SK-N-SH (cell line): Measurements from ENCODE around the gene IQUB. TPM values are rescaled to one million over a fixed set of nuclear protein-coding genes. Genes with fewer than 3 reads are reported as not detected.

Experiments
- CTCF ChIA-PET: fragments of 300-600, 350-600 bp; formaldehyde crosslinking; extraction: SDS; loops from one replicate; lab custom pipeline; 2021; lab: Yijun Ruan, JAX
- POLR2A ChIA-PET: fragments of 350-600 bp; sonication (Branson Sonifier 250); formaldehyde crosslinking; extraction: SDS; loops from one replicate; lab custom pipeline; 2020; ENCODE audit warnings: antibody characterized with exemption, inconsistent platforms; lab: Yijun Ruan, JAX
- DNase-seq: peaks from one replicate; pipeline ENCODE4 v3.0.0; 2012
- H2AFZ ChIP-seq: fragments of 200-600 bp; sonication (generic); 2 replicates; pipeline ENCODE4 v1.8.1; 2016; ENCODE audit warnings: antibody characterized with exemption, mild to moderate bottlenecking, low read depth
- H3F3A ChIP-seq: fragments of 200-600 bp; sonication (generic); replicated peaks from 2 replicates; pipeline ENCODE3; 2016; ENCODE audit warnings: antibody characterized with exemption, mild to moderate bottlenecking; ENCODE audit not compliant: insufficient read depth
- H3K27ac ChIP-seq, 2 experiments: fragments of 200-500 bp in 1 of 2; fragments of 200-600 bp in 1 of 2; sonication (Bioruptor generic) in 1 of 2; sonication (generic), shearing (Covaris generic) in 1 of 2; 2 replicates each; pipeline versions ENCODE4 v1.5.1 to v1.6.1; 2014 to 2016; ENCODE audit warnings: low read depth in 2 of 2, inconsistent platforms in 1 of 2, low read length in 1 of 2, mild to moderate bottlenecking in 1 of 2, mixed read lengths in 1 of 2
- H3K27me3 ChIP-seq: fragments of 200-600 bp; sonication (generic), shearing (Covaris generic); 2 replicates; pipeline ENCODE4 v1.6.1; 2016; ENCODE audit warnings: mixed run types; ENCODE audit not compliant: insufficient read depth
- H3K36me3 ChIP-seq, 2 experiments: fragments of 200-500 bp in 1 of 2; fragments of 200-600 bp in 1 of 2; sonication (Bioruptor generic) in 1 of 2; sonication (generic) in 1 of 2; replicated peaks in 1 of 2; 2 replicates each; pipeline versions ENCODE3 to v1.5.1; 2014 to 2016; ENCODE audit warnings: low read length in 1 of 2, mild to moderate bottlenecking in 1 of 2; ENCODE audit not compliant: insufficient read depth in 2 of 2, control insufficient read depth in 1 of 2
- H3K4me1 ChIP-seq, 2 experiments: fragments of 200-500 bp in 1 of 2; fragments of 200-600 bp in 1 of 2; sonication (Bioruptor generic) in 1 of 2; sonication (generic), shearing (Covaris generic) in 1 of 2; 2 replicates each; pipeline versions ENCODE4 v1.5.1 to v1.6.1; 2014 to 2016; ENCODE audit warnings: low read depth in 1 of 2, low read length in 1 of 2, mixed run types in 1 of 2; ENCODE audit not compliant: insufficient read depth in 2 of 2, control insufficient read depth in 1 of 2
- H3K4me2 ChIP-seq: fragments of 200-600 bp; sonication (generic), shearing (Covaris generic); 2 replicates; pipeline ENCODE4 v1.6.1; 2017; ENCODE audit warnings: mixed run types
- H3K4me3 ChIP-seq, 2 experiments: fragments of 200-500 bp in 1 of 2; fragments of 200-600 bp in 1 of 2; sonication (Bioruptor generic) in 1 of 2; sonication (generic), shearing (Covaris generic) in 1 of 2; 2 replicates each; pipeline versions ENCODE4 v1.5.1 to v1.8.1; 2014 to 2016; ENCODE audit warnings: low read depth in 2 of 2, inconsistent platforms in 1 of 2, low read length in 1 of 2, mild to moderate bottlenecking in 1 of 2, mixed read lengths in 1 of 2, moderate library complexity in 1 of 2
- H3K79me2 ChIP-seq: fragments of 200-600 bp; sonication (generic); 2 replicates; pipeline ENCODE4 v1.8.1; 2017; ENCODE audit warnings: mild to moderate bottlenecking; ENCODE audit not compliant: insufficient read depth
- H3K9ac ChIP-seq: fragments of 200-600 bp; sonication (generic); 2 replicates; pipeline ENCODE4 v1.6.1; 2017; ENCODE audit warnings: mixed run types
- H3K9me2 ChIP-seq: fragments of 200-600 bp; sonication (generic); 2 replicates; pipeline ENCODE4 v1.6.1; 2017; ENCODE audit warnings: mixed run types
- H3K9me3 ChIP-seq: fragments of 200-600 bp; sonication (generic); 2 replicates; pipeline ENCODE4 v1.6.1; 2017; ENCODE audit warnings: mixed run types, mild to moderate bottlenecking, moderate library complexity
- H4K20me1 ChIP-seq: fragments of 200-600 bp; sonication (generic); 2 replicates; pipeline ENCODE4 v1.6.1; 2017; ENCODE audit warnings: mild to moderate bottlenecking, mixed run types; ENCODE audit not compliant: insufficient read depth
- CHD2 ChIP-seq: fragments of 150-350 bp; IDR thresholded peaks from 2 replicates; pipeline ENCODE4 v1.6.1; 2018; ENCODE audit warnings: low read length; ENCODE audit not compliant: partially characterized antibody
- EP300 ChIP-seq, 2 experiments: IDR thresholded peaks; 2 replicates each; pipeline versions ENCODE4 v1.4.0 to v1.6.1; 2012; ENCODE audit warnings: borderline replicate concordance in 1 of 2, low read depth in 1 of 2, low read length in 1 of 2
- FOXJ3 ChIP-seq: sonication (generic); formaldehyde crosslinking; IDR thresholded peaks from 2 replicates; pipeline ENCODE4 v1.5.1; 2020; ENCODE audit warnings: mild to moderate bottlenecking, missing genetic modification reagents
- JUND ChIP-seq: IDR thresholded peaks from 2 replicates; pipeline ENCODE4 v1.4.0; 2012
- MEF2A ChIP-seq: IDR thresholded peaks from 2 replicates; pipeline ENCODE4 v1.4.0; 2012; ENCODE audit warnings: low read depth, borderline replicate concordance
- MXI1 ChIP-seq: IDR thresholded peaks from 2 replicates; pipeline ENCODE4 v1.6.1; 2012; ENCODE audit warnings: mild to moderate bottlenecking, low read depth, low read length, improper control_type of control experiment
- REST ChIP-seq: IDR thresholded peaks from 2 replicates; pipeline ENCODE4 v1.6.1; 2012; ENCODE audit warnings: mild to moderate bottlenecking, low read depth, low read length, moderate library complexity
- RFX5 ChIP-seq: IDR thresholded peaks from 2 replicates; pipeline ENCODE4 v1.6.1; 2012; ENCODE audit warnings: mild to moderate bottlenecking, improper control_type of control experiment, low read length
- RXRA ChIP-seq: IDR thresholded peaks from 2 replicates; pipeline ENCODE4 v1.4.0; 2012; ENCODE audit warnings: low read depth, mild to moderate bottlenecking, borderline replicate concordance
- TEAD4 ChIP-seq: IDR thresholded peaks from 2 replicates; pipeline ENCODE4 v1.4.0; 2012; ENCODE audit warnings: mild to moderate bottlenecking, borderline replicate concordance; ENCODE audit not compliant: insufficient read depth
- YY1 ChIP-seq: IDR thresholded peaks from 2 replicates; pipeline ENCODE4 v1.4.0; 2012; ENCODE audit warnings: low read depth, mild to moderate bottlenecking
- WGBS: methylation state at CpG from one replicate; pipeline ENCODE4 v1.1.6; 2017; ENCODE audit warnings: low lambda C conversion rate; 5-methylcytosine and 5-hydroxymethylcytosine counted together
- polyA plus RNA-seq, 3 experiments: library from polyadenylated mRNA; depleted of rRNA; stranded (reverse); fragments of >200 nt; gene quantifications; 2 replicates each; pipeline ENCODE4 v1.2.3, GENCODE V29; 2012
- TF ChIP-seq, protein P1 (sequence below): fragments of 150-350 bp; IDR thresholded peaks from 2 replicates; pipeline ENCODE4 v1.6.1; 2016; ENCODE audit warnings: mild to moderate bottlenecking, low read depth, low read length
- TF ChIP-seq, protein P2 (sequence below): IDR thresholded peaks from 2 replicates; pipeline ENCODE4 v1.4.0; 2012; ENCODE audit warnings: low read depth

Gene IQUB
- polyA plus RNA-seq, 1 of the 3 experiments (the other 2 are of a cell fraction), result 0.10 TPM

DNA sequence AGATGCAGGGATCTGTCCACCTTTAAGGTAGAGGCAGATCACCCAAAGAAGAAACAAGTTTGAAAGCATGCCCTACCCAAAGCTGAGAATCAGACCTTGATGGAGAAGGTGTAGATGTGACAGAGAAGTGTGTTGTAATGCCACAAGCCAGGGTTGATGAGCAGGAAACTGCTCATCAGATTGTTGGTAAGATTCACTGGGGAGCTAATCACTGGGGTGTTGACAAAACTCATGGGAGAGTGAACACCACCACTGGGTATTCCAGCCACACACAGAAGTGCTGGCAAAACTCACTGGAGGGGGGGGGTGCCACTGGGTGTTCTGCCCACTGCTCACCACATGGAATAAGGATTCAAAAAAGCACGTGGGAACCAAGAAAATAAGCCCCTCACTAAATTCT is 95.2 kb downstream of the IQUB start:
- CTCF ChIA-PET, result interaction anchor here (0.8 kb wide), 1 partner anchor 16 kb away, joined by 3 read pairs; no protein-coding TSS in a partner anchor
- TF ChIP-seq RFX5, result no peak
- no peak for TF ChIP-seq EP300 (IDR thresholded peaks at IDR 0.05; ENCODE audit: borderline replicate concordance in 1 of 2, low read depth in 1 of 2, low read length in 1 of 2)

GRCh38 chr7:123437447-123437995 is 96.9 kb downstream of the IQUB start:
- no peaks in the 10 kb centered on the region for H3K27me3 ChIP-seq
- H2AFZ ChIP-seq, result no peak overlapping the region; the same call in 1 of the 2 replicates
- no peak overlapping the region for H3K4me2 ChIP-seq
- H3K9me3 ChIP-seq, result no peaks in the 10 kb centered on the region
- POLR2A ChIA-PET, result no interaction called here
- peaks cover 0 to 8% of the 10 kb centered on the region in 2 experiments; a peak in 2 of 4 replicates for H3K4me1 ChIP-seq
- no peak overlapping the region for H3K9ac ChIP-seq
- no peak overlapping the region for H3K27ac ChIP-seq
- CTCF ChIA-PET, result interaction anchor here (0.8 kb wide), 1 partner anchor 18 kb away, joined by 4 read pairs; no protein-coding TSS in a partner anchor
- no peaks in the 10 kb centered on the region for H3F3A ChIP-seq
- no peaks in the 10 kb centered on the region for H3K79me2 ChIP-seq
- no peak for TF ChIP-seq RXRA
- TF ChIP-seq MXI1, result no peak
- TF ChIP-seq, protein P1, sequence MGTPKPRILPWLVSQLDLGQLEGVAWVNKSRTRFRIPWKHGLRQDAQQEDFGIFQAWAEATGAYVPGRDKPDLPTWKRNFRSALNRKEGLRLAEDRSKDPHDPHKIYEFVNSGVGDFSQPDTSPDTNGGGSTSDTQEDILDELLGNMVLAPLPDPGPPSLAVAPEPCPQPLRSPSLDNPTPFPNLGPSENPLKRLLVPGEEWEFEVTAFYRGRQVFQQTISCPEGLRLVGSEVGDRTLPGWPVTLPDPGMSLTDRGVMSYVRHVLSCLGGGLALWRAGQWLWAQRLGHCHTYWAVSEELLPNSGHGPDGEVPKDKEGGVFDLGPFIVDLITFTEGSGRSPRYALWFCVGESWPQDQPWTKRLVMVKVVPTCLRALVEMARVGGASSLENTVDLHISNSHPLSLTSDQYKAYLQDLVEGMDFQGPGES, result no peak
- no peak for TF ChIP-seq TEAD4
- TF ChIP-seq REST, result no peak
- TF ChIP-seq MEF2A, result no peak
- no peak for TF ChIP-seq CHD2
- TF ChIP-seq, protein P2, sequence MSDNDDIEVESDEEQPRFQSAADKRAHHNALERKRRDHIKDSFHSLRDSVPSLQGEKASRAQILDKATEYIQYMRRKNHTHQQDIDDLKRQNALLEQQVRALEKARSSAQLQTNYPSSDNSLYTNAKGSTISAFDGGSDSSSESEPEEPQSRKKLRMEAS, result no peak
- TF ChIP-seq EP300 (IDR thresholded peaks at IDR 0.05; ENCODE audit: borderline replicate concordance in 1 of 2, low read depth in 1 of 2, low read length in 1 of 2), result no peak
- TF ChIP-seq FOXJ3 (CRISPR knock-in tag), result no peak
- TF ChIP-seq YY1, result no peak
- TF ChIP-seq JUND, result no peak
- H4K20me1 ChIP-seq, result no peaks in the 10 kb centered on the region
- H3K4me3 ChIP-seq, result no peak overlapping the region
- no peaks in the 10 kb centered on the region for H3K9me2 ChIP-seq
- no peak for DNase-seq
- no peaks in the 10 kb centered on the region for H3K36me3 ChIP-seq
- 23% methylated on average over 2 of the region's 2 CpGs for WGBS

More for the DNA sequence above, 95.2 kb downstream of the IQUB start:
- no peaks in the 10 kb centered on the region for H3K9me3 ChIP-seq
- H3F3A ChIP-seq, result no peaks in the 10 kb centered on the region
- H3K9me2 ChIP-seq, result no peaks in the 10 kb centered on the region
- no peak for DNase-seq
- H4K20me1 ChIP-seq, result no peaks in the 10 kb centered on the region
- POLR2A ChIA-PET, result no interaction called here
- H3K4me3 ChIP-seq, result no peak overlapping the region
- H3K36me3 ChIP-seq, result no peaks in the 10 kb centered on the region
- H3K79me2 ChIP-seq, result no peaks in the 10 kb centered on the region
- no peaks in the 10 kb centered on the region for H3K27me3 ChIP-seq
- H3K27ac ChIP-seq, result no peak overlapping the region
- H3K9ac ChIP-seq, result no peak overlapping the region
- H3K4me1 ChIP-seq, result no peaks in the 10 kb centered on the region; a peak in 1 of 4 replicates
- no peak overlapping the region for H3K4me2 ChIP-seq
- no peak overlapping the region for H2AFZ ChIP-seq
- WGBS, result 5% methylated on average over 1 of the region's 1 CpG
